Stimulated activated naive CD4-positive, alpha-beta T cell (primary cell): ENCODE measurements around the gene SUFU.
A peak's percentile ranks its signal among the peaks of the same experiment; 100 is the strongest.

Source experiments
- DNase-seq, 6 experiments: peaks; one replicate each; lab custom pipeline; 2025; lab: John Stamatoyannopoulos, UW

Gene SUFU

GRCh38 chr10:102620138-102620590 is 116.4 kb downstream of the SUFU start:
- no peak for DNase-seq

- DNase-seq = no peak
Measured at GRCh38 chr10:102620591-102621442, 117.0 kb downstream of the SUFU start.

GRCh38 chr10:102621443-102622325 is 117.9 kb downstream of the SUFU start:
- DNase-seq = no peak

GRCh38 chr10:102624094-102624493 is 120.3 kb downstream of the SUFU start:
- DNase-seq = no peak

GRCh38 chr10:102624751-102625645 is 121.2 kb downstream of the SUFU start:
- no peak for DNase-seq

GRCh38 chr10:102626026-102626685 is 122.4 kb downstream of the SUFU start:
- no peak for DNase-seq

- DNase-seq = no peak
Measured at GRCh38 chr10:102627291-102627735, 123.5 kb downstream of the SUFU start.

GRCh38 chr10:102627736-102628293 is 124.0 kb downstream of the SUFU start:
- no peak for DNase-seq

- DNase-seq = no peak
Measured at GRCh38 chr10:102628451-102628911, 124.7 kb downstream of the SUFU start.

GRCh38 chr10:102629661-102630614 is 126.2 kb downstream of the SUFU start:
- DNase-seq = no peak

GRCh38 chr10:102630663-102631062 is 126.9 kb downstream of the SUFU start:
- no peak for DNase-seq

- no peak for DNase-seq
Measured at GRCh38 chr10:102631525-102632393, 128.0 kb downstream of the SUFU start.

GRCh38 chr10:102632394-102633111 is 128.8 kb downstream of the SUFU start:
- DNase-seq = no peak

GRCh38 chr10:102633287-102633686 is 129.5 kb downstream of the SUFU start:
- no peak for DNase-seq

- no peak for DNase-seq
Measured at GRCh38 chr10:102633848-102634247, 130.1 kb downstream of the SUFU start.

- DNase-seq = no peak
Measured at GRCh38 chr10:102634686-102635085, 130.9 kb downstream of the SUFU start.

- DNase-seq = peak in 4 of 6 experiments; percentile 12 to 45 (median 24)
Measured at GRCh38 chr10:102635377-102635776, 131.6 kb downstream of the SUFU start.

- no peak for DNase-seq
Measured at GRCh38 chr10:102639537-102639936, 135.8 kb downstream of the SUFU start.
